Middle frontal gyrus (tissue), 1 donor: ENCODE results near the gene INSYN1.
A peak's percentile ranks its signal among the peaks of the same experiment; 100 is the strongest.
"Not testable (repeated sequence)": the region's sequence is repeated elsewhere in the genome, so short reads cannot be mapped to it uniquely, and the experiment has no call there.

Source experiments
- DNase-seq: peaks from one replicate; pipeline ENCODE4 v3.0.0-alpha.2; 2015; ENCODE audit warnings: low spot score; ENCODE audit errors: extremely low spot score

INSYN1 gene, protein sequence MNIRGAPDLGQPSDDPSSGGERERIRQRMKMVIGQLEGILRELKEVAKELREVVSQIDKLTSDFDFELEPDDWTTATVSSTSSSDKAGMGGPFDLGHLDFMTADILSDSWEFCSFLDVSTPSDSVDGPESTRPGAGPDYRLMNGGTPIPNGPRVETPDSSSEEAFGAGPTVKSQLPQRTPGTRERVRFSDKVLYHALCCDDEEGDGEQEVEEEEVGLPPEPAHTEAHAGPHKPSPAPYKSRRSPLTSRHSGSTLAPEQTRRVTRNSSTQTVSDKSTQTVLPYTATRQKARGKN

DNA sequence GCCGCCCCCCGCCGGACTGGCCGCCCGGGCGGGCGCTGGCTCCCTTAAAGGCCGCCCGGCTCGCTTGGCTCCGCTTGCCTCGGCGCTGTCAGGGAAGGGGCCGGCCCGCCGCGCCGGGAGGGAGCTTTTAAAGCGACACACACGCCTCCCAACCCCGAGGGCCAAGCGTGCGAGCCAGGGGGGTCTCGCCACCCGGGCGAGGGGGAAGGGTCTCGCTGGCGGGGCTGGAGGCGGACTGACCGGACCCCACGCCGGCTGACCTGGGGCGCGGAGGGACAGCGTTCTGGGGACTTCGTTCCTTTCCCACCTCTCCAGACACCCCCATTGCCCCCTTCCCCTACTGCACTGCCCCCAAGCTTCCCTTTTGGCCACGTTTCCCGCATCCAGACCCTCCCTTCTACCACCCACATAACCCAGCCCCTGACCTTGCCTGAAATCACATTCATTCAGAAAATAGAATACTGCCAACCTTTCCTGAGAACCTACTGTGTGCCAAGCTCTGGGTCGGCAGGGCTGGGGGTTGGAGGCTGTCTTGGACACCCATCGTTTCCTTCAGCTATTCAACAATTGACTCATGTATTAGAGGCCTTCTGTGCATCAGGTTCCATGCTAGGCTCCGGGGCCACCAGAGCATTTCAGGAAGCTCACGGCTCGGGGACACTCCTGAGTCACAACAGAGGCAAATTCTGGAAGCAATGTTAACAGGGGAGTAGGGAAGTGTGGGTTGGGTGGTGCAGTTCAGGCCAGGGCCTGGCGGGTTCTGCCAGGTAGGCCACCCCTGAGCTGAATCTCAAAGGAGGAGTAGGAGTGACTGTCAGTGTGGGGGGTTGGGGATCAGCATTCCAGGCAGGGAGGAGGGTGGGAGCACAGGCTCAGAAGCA, at the start of gene INSYN1:
TSS of gene INSYN1 (minus strand) at position 102 of the 881 bp plus-strand sequence. CDS start 2,221 bp downstream, outside the sequence.
- no peak for DNase-seq

DNA sequence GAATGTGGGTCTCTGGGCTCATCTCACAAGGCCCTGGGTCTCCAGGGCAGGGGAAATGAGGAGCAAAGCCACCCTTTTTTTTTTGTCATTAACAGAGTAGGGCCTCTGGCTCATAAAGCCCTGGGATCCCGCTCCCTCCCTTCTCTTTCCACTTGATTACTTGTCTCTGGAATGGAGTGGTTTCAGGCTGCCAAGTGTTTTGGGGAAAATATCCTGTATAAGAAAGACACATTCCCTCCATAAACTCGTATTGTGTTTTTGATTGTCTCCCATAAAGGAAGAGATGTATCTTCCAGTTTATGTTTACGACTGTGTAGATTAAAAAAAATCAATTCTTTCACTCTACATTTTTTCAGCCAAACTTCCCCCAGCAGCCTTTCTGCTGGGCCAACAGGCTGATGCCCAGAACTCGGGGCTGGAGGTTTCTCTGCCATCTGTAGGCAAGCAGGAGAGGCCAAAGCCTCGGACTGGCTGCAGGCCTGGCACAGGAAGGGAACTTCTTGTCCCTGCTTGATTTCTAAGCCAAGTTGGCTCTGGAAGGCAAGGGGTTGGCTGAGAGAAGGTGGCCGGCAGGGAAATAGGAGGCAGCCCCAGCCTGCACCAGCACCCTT, 49.4 kb upstream of the INSYN1 start:
- DNase-seq: no peak

DNA sequence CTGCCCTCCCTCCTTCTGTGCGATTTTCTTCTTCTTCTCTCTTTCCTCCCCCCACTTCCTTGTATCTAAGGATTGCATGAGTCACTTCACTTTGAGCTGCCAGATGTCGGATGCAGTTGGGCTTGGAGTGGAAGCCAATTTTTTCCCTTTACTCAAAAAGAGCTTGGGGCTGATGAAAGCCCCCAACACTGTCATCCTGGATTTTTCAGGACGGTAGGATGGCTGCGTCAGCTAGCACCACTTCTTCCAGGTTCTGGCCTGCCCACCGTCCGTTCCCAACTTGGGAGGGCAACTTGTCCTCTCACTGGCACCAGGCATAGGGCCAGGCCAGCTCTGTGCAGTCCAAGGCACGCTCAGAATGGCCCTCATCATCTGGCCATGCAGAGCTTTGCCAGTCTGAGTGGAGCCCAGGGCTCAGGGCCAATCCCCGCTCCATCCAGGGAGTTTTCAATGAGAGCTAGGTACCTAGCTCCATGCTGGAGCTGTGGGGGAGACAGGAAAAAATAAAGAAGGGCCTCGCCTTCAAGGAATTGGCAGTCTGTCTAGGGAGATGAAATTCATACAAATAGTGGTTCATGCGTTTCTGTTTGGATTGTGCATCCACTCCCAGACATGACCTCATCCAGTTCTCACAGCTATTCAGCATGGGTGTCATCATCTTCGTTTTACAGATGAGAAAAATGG, 47.7 kb upstream of the INSYN1 start:
- DNase-seq: peak; percentile 49

DNA sequence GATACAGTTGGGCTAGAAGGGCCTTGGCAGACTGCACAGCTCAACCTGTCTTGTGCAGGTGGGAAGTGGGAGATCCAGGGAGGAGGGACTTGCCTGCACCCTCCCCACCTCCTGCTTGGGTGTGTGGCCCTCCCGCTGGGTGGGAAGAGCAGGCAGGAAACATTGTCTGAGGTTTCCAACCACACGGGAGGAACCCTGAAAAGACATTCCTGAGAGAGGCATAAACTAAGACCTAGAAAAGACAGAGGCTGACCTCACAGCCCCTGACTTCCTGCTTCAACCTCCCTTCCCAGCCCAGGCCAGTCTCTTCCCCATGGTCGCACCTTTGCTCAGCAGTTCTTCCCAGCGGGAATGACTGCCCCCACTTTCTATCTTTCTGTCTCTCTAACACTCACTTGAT, 46.3 kb upstream of the INSYN1 start:
- DNase-seq: no peak

DNA sequence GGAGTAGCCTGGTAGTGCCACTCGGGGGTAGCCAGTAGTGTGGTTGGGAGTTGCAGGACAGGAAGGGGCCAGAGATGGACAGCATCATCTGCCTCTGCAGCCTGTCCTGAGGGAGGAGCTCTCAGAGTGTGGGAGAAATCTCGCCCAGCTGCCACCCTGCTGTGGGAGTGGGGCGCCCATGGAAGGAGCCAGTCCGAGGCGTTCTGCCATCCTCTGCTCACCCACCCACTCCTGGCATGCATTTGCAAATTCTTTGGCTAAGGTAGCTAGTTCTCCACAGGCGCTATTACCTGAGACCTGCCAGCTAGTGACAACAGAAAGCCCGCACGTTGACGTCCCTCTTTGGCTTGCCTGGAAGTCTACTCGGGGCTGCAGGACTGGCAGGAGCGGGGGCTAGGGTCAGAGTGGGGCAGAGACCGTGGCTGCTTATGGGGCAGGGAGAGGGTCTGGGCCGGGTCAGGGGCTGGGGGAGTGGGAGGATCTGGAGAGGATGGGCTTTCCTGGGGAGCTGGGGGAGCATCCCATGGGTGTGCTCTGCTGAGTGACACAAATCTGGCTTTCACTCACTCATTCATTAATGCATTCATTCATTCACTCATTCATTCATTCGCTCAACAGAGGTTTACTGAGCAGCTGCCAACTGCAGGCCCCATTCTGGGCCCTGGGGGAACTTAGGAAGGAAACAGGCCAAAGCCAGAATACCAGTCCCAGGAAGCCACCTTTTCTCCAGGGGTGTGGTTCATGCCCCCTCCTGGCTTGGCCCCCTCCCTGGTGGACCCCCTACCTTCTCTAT, 44.4 kb upstream of the INSYN1 start:
- no peak for DNase-seq

DNA sequence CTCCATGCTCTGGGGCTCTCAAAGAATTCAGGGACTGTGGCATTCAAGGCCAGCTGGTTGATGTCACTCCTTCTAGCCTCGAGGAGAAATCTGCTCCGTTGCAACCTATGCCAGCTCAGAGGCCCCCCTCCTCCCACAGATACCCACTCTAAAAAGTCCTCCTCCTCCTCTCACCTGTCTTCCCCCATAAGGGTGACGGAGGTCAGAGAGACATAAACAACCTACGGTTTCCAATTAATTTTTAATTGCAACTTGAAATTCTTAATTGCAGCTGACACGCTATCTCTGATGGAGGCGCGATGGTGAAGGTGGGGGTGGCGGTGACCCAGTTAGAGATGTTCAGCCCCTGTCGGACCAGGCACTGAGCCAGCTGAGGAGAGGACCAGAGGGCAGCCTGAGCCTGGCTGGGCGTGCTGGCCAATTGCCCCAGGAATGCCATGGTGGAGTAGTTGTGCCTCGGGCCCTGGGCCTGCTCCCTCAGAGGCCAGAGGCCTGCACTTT, 43.2 kb upstream of the INSYN1 start:
- DNase-seq: no peak

DNA sequence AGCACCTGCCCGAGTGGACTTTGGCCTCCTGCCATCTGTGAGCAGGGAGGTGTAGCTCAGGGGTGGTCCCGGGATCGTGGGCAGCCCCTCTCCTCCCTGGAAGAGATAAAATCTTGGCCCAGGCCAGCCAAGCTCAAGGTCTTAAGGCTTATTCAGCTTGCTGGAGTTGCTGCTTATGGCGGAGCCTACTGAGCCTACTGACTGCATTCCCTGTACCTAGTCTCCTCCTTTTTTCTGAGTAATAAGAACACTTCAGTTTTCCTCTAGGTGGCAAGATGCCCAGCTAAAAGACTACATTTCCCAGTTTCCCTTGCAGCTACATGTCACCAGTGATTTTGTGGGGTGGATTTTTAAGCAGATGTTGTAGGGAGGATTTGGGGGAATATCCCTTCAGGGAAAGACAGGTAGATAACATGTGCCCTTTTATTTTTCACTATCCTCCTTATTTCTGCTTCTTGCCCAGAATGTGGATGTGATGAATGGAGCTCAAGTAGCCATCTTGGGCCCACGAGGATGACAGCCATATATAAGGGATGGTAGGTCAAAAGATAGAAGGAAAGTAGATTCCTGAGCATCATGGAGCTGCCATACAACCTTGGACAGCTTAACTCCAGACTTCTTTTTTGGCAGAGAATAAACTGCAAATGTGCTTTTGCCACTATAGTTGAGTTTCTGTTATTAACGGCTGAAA, 41.4 kb upstream of the INSYN1 start:
- no peak for DNase-seq

DNA sequence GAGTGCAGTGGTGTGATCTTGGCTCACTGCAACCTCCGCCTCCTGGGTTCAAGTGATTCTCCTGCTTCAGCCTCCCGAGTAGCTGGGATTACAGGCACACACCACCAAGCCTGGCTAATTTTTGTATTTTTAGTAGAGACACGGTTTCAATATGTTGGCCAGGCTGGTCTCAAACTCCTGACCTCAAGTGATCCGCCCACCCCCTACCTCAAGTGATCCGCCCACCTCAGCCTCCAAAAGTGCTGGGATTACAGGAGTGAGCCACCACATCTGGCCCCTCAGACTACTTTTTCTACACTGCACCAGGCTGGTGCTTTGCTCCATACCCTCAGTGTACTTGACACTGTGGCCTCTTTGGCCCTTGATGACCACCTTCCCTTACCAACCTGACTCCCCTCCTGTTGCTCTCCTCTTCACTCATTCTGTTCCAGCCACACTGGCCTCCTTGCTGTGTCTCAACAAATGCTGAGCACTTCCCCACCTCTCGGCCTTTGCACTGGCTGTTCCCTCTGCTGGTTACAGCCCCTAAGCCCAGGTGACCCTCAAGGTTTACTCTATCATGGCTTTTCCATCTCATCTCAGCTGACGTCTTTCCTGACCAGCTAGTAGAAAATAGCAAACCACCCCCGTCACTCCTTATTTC, 39.9 kb upstream of the INSYN1 start:
- not testable (repeated sequence) for DNase-seq

DNA sequence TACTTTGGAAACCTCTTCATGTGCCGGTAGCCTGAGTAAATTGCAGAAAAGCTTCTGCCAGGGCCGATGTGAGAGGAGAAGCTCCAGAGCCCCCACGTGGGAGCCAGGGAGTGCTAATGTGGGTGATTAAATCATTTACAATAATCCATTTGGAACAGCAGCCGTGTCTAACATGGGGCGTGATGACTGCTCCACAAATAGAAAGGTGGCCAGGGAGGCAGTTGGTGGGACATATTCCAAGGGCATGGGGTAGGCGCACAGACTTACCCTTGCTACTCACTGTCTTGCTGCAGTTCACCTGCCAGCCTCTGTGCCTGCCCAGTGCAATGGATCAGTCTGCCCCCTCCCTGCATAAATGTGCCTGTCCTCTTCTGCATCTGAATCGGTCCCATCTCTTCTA, 39.3 kb upstream of the INSYN1 start:
- no peak for DNase-seq

DNA sequence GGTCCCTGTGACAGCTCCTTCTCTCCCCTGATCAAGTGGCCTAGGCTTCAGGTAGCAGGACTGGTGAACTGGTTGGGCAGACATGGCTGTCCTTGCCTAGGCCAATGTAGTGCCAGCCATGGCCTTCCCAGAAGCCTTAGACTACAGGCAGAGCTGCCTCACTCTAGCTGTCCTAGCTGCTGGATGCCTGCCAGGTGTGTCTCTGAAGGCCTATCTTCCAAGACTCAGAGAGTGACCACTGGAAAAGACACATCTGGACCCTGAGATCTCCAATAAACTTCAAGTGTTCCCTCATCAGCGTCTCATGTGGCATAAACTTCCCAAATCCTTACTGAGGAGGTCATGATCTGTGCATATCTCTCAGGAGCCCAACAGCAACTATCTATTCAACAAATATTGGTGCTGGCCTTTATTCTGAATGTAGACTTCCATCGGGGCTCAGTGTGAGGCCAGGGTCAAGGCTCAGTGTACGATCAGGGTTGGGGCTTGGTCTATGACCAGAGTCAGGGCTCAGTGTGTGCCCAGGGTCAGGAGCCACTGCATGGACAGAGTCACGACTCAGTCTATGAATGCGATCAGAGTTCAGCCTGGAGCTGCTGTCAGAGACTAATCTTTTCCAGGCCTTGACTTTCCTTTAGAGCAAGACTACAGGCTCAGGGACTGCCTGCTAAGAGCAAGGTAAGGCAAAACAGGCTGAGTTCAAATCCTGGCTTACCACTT, 36.5 kb upstream of the INSYN1 start:
- DNase-seq: no peak

DNA sequence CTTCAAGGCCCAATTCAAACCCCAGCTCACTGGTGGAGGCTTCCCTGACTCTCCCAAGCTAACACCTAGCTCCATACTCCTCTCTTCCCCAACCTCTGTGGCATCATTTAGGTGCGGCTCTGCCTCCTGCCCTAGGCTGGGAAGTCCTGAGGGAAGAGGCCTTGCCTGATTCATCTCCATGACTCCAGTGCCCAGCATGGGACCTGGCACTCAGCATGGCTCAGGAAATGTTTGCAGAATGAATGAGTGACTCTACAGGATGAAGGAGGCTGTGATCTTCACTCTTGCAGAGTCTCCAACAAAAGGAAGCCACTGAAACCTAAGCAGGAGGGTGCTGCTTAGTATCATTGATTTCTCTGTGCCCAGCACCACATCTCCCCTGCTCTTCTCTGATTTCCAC, 34.5 kb upstream of the INSYN1 start:
- no peak for DNase-seq

DNA sequence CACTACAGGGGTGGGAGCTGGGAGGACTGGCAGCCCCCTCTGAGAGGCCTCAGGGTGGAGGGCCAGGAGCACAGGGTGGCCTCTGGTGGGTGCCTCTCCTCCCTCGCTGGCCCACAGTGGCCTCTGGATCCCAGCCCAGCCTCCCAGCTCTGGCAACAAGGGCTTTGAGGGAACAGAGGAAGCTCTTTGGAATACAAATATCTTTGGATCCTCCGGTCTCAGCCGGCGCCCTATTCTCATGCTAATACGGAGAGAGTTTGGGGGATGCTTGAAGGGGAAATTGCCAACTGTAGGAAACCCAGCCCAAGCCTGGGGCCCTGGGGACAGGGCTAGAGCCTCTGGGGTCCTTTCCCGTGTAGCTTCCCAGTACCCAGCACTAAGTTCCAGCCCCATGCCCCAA, 33.4 kb upstream of the INSYN1 start:
- no peak for DNase-seq

DNA sequence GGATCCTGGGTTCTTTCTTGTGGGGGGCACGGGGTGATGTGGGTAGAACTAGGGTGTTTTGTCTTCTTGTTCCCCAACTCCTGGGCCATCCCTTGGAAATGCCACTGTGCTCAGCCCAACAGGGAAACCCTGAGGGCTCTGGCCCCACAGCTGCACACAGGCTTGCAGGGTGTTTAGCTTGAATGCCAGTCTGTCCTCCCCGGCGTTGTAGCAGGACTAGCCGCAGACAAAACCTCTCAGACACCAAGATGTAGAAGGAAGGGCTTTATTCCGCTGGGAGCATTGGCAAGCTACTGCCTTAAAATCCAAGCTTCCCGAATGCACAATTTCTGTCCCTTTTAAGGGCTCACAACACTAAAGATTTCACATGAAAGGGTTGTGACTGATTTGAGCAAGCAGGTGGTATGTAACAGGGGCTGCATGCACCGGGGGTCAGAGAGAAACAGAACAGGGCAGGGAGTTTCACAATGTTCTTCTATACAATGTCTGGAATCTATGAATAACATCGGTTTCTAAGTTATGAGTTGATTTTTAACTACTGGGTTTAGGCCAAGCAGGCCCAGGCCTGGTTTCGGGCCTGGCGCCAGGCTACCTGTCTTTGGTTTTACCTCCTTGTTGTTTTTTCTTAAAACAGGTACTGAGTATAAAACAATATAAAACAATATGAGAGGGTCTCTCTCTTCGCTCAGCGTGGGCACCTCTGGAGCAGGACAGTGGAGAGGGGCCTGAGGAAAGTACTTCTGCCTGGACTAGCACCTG, 32.3 kb upstream of the INSYN1 start:
- DNase-seq: not testable (repeated sequence)

DNA sequence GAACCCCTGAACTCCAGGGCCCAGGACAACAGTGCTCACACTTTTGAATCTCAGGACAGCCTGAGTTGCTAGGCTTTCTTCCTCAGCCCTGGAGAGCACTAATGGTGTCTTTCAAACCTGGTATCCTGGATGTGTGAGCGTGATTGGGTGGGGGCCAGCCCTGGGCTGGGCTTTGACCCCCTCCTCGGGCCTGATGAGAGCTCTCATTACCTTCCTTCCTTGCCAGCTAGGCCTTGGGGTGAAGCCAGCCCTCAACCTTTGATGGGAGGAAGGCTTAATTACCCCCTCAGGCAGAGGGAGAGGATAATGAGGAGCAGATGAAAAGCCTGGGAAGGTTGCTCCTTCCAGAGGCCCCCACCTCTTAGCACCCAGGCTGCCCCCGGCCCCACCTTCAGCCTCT, 31.1 kb upstream of the INSYN1 start:
- no peak for DNase-seq

DNA sequence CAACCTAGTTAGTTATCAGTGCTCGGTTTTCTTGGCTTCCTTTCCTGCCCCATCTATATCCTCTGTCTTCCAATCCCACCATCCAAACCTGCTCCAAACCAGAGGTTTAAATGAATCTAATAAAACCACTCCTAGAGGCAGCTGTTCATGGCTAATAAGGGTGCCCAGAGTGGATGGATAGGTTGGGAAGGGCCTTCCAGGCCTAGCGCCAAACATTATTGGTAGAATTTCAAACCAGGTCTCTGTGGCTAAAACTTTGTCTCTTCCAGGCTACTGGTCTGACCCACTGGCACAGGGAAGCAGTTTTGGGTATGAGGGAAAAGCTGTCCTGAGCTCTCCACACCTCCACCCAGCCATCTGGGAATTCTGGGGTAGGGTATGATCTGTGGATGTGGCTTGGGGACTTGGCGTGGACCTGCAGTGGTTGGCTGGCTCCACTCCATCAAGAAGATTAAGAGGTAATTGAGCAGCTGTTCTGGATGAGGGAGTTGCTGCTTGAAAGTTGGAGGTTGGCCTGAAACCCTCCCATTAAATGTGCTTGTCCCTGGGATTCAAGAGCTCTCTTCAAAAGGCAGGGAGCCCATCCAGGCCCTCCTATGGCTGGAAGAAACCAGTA, 29.3 kb upstream of the INSYN1 start:
- no peak for DNase-seq

DNA sequence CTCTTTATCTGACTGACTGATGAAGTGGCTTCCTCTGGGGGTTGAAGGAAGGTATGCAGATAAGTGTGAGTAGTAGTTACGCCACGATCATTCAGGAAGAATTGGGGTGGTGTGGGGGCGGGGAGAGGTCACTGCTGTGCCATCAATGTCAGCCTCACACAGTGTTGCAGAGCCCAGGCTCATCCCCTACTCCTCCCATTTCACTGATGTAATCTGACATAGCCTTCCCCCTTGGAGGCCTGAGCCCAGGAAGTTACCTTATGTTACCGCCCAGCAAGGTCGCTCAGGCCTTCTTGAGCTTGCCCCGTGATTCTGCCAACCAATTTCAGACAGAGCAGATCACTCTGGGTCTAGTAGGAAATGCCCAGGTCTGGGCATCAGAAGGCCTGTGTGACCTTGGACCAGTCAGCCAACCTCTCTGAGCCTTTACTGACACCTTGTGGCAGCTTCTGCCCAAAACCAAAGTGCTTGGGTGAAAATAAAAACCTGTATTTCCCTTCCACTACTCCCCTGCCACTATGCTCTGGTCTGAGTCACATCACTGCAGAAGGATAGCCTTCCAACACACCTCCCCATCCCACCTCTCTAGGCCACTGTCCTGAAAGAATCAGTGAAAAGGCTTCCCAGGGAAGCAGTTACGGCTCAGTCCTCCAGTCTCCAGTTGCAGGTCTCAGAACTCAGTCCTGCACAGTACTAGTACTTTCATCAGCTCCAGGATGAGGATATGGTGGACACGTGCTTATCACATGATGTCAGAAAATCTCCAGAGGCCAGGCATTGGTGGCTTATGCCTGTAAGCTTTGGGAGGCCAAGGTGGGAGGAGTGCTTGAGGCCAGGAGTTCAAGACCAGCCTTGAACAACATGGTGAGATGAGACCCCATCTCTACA, 28.1 kb upstream of the INSYN1 start:
- DNase-seq: no peak

DNA sequence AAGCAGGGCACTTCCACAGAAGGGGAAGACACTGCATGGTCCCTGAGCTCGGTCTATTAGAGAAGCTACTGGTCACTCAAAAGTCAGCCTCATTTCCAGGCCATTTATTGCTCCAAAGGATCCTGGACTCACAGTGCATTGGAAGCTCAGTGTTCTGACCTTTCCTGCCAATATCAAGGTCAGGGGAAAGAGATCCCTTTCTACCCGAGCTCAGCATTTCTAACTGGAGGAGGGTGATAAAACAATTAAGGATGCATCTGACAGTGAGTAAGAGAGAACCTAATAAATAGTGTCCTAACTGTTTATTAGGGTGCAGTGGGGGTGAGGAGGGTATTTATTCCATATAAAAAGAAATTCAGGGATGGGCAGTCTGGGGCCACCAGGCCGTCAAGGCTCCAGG, 26.8 kb upstream of the INSYN1 start:
- no peak for DNase-seq
